CD14-positive monocyte (primary cell): ENCODE data around the gene CYFIP2. TPM values are rescaled to one million over a fixed set of nuclear protein-coding genes. Genes with fewer than 3 reads are reported as not detected.

ENCODE experiments used
- DNase-seq, 3 donors: peaks; one replicate each; pipeline ENCODE4 v3.0.0-alpha.2; 2011 to 2022
- H2AFZ ChIP-seq: 2 replicates; pipeline ENCODE4 v1.6.0; 2012; ENCODE audit warnings: mild to moderate bottlenecking, low read depth, low read length, inconsistent platforms; ENCODE audit not compliant: insufficient read depth, poor library complexity, severe bottlenecking
- H3K27ac ChIP-seq, 2 donors: 1 replicate in 1 of 2; 2 replicates in 1 of 2; pipeline ENCODE4 v1.5.1; 2012 to 2013; ENCODE audit warnings: low read length in 2 of 2, control low read depth in 1 of 2, inconsistent platforms in 1 of 2, low read depth in 1 of 2, mild to moderate bottlenecking in 1 of 2
- H3K27me3 ChIP-seq, 2 donors: one replicate each; pipeline versions ENCODE4 v1.6.0 to v1.6.1; 2011 to 2013; ENCODE audit warnings: low read length in 2 of 2; ENCODE audit not compliant: control insufficient read depth in 2 of 2, insufficient read depth in 2 of 2
- H3K36me3 ChIP-seq, 2 donors: replicated peaks in 1 of 2; 1 replicate in 1 of 2; 2 replicates in 1 of 2; pipeline versions ENCODE4 v1.5.1 to v1.6.1; 2012 to 2013; ENCODE audit warnings: low read length in 2 of 2, control low read depth in 1 of 2, inconsistent platforms in 1 of 2, mild to moderate bottlenecking in 1 of 2; ENCODE audit not compliant: insufficient read depth in 2 of 2, control insufficient read depth in 1 of 2
- H3K4me1 ChIP-seq, 2 donors: 1 replicate in 1 of 2; 2 replicates in 1 of 2; pipeline versions ENCODE4 v1.5.1 to v1.6.1; 2012 to 2013; ENCODE audit warnings: low read length in 2 of 2, control low read depth in 1 of 2, inconsistent platforms in 1 of 2, mild to moderate bottlenecking in 1 of 2, moderate library complexity in 1 of 2; ENCODE audit not compliant: insufficient read depth in 2 of 2, control insufficient read depth in 1 of 2
- H3K4me2 ChIP-seq: replicated peaks from 2 replicates; pipeline ENCODE3; 2012; ENCODE audit warnings: low read length, moderate library complexity, mild to moderate bottlenecking; ENCODE audit not compliant: poor library complexity, severe bottlenecking; ENCODE audit errors: extremely low read depth
- H3K4me3 ChIP-seq, 3 experiments: fragments of 200-600 bp in 1 of 3; sonication (generic) in 1 of 3; replicated peaks in 1 of 3; 1 replicate in 2 of 3; 2 replicates in 1 of 3; pipeline ENCODE4 v1.5.1; 2011 to 2013; ENCODE audit warnings: low read length in 3 of 3, mild to moderate bottlenecking in 3 of 3, control low read depth in 2 of 3, low read depth in 2 of 3, inconsistent platforms in 1 of 3, moderate library complexity in 1 of 3
- H3K79me2 ChIP-seq: 2 replicates; pipeline ENCODE4 v1.6.0; 2012; ENCODE audit warnings: mild to moderate bottlenecking, control low read depth, inconsistent platforms, low read length, moderate library complexity; ENCODE audit not compliant: insufficient read depth
- H3K9ac ChIP-seq: 2 replicates; pipeline ENCODE4 v1.6.0; 2017; ENCODE audit warnings: low read length, mild to moderate bottlenecking; ENCODE audit not compliant: insufficient read depth, poor library complexity, severe bottlenecking
- H3K9me3 ChIP-seq, 2 donors: replicated peaks in 1 of 2; 1 replicate in 1 of 2; 2 replicates in 1 of 2; pipeline versions ENCODE4 v1.5.1 to v1.6.1; 2012 to 2013; ENCODE audit warnings: low read length in 2 of 2, control low read depth in 1 of 2; ENCODE audit not compliant: control insufficient read depth in 1 of 2, insufficient read depth in 1 of 2
- H4K20me1 ChIP-seq: 2 replicates; pipeline ENCODE4 v1.6.0; 2012; ENCODE audit warnings: mild to moderate bottlenecking, low read length, control low read depth, moderate library complexity; ENCODE audit not compliant: insufficient read depth
- H3K27ac Mint-ChIP-seq, 7 donors: one replicate each; pipeline ENCODE4 v1.8.0; 2020; ENCODE audit warnings: mild to moderate bottlenecking in 7 of 7, mixed read lengths in 7 of 7, moderate library complexity in 6 of 7, inconsistent platforms in 2 of 7
- H3K27me3 Mint-ChIP-seq, 3 donors: one replicate each; pipeline ENCODE4 v1.8.0; 2021 to 2022; ENCODE audit warnings: low read depth in 3 of 3, mild to moderate bottlenecking in 3 of 3, mixed read lengths in 3 of 3, moderate library complexity in 3 of 3, inconsistent platforms in 1 of 3
- H3K36me3 Mint-ChIP-seq, 2 donors: one replicate each; pipeline ENCODE4 v1.8.0; 2020; ENCODE audit warnings: mixed read lengths in 2 of 2, inconsistent platforms in 1 of 2, mild to moderate bottlenecking in 1 of 2
- H3K4me1 Mint-ChIP-seq: one replicate; pipeline ENCODE4 v1.8.0; 2020; ENCODE audit warnings: mild to moderate bottlenecking, mixed read lengths
- H3K4me3 Mint-ChIP-seq, 2 donors: one replicate each; pipeline ENCODE4 v1.8.0; 2020; ENCODE audit warnings: mild to moderate bottlenecking in 2 of 2, mixed read lengths in 2 of 2, moderate library complexity in 1 of 2
- H3K9me3 Mint-ChIP-seq, 7 donors: one replicate each; pipeline ENCODE4 v1.8.0; 2020 to 2022; ENCODE audit warnings: mixed read lengths in 7 of 7, mild to moderate bottlenecking in 6 of 7, moderate library complexity in 6 of 7, inconsistent platforms in 2 of 7
- WGBS: methylation state at CpG from one replicate; pipeline ENCODE4 v1.1.5; 2013; ENCODE audit warnings: missing lambda C conversion rate; ENCODE audit not compliant: insufficient coverage; 5-methylcytosine and 5-hydroxymethylcytosine counted together
- intact Hi-C, 2 donors: fragments of 100-400 bp; cut with micrococcal nuclease; formaldehyde crosslinking; loops; one replicate each; pipeline versions ENCODE4 v1.15.0 to v1.15.1; 2023
- polyA plus RNA-seq, 3 donors: library from polyadenylated mRNA; depleted of rRNA in 1 of 3; unstranded in 2 of 3; stranded (reverse) in 1 of 3; fragments of 300-500 nt in 2 of 3; fragments of >200 nt in 1 of 3; fragmentation: Illumina TruSeq in 2 of 3; gene quantifications; 1 replicate in 2 of 3; 2 replicates in 1 of 3; pipeline ENCODE4 v1.2.3, GENCODE V29; 2012 to 2021
- TF ChIP-seq, protein P1 (sequence below): fragments of 200-600 bp; IDR thresholded peaks from one replicate; pipeline ENCODE4 v1.8.0; 2022; ENCODE audit warnings: antibody characterized with exemption, mild to moderate bottlenecking

The CYFIP2 gene
- polyA plus RNA-seq, 3 donors = 33.6 to 45.6 (median 36.0) TPM

DNA sequence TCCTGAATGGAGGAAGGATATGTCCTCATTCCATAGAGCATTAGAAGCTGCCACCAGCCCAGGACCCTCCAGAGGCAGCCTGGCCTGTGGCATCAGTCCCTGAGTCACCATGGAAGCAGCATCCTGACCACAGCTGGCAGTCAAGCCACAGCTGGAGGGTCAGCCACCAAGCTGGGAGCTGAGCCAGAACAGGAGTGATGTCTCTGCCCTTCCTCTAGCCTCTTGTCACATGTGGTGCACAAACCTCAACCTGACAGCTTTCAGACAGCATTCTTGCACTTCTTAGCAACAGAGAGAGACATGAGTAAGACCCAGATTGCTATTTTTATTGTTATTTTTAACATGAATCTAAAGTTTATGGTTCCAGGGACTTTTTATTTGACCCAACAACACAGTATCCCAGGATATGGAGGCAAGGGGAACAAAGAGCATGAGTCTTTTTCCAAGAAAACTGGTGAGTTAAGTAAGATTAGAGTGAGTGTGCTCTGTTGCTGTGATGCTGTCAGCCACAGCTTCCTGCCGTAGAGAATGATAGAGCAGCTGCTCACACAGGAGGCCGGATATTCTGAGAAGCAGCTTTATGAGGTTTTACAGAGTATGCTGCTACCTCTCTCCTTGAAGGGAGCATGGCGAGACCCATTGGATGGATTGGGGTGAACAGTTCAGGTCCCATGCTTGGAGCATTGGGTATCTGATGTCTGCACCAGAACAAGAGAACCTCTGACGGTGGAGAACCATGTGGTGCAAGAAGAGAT, 13.0 kb upstream of the CYFIP2 start:
- TF ChIP-seq, protein P1, sequence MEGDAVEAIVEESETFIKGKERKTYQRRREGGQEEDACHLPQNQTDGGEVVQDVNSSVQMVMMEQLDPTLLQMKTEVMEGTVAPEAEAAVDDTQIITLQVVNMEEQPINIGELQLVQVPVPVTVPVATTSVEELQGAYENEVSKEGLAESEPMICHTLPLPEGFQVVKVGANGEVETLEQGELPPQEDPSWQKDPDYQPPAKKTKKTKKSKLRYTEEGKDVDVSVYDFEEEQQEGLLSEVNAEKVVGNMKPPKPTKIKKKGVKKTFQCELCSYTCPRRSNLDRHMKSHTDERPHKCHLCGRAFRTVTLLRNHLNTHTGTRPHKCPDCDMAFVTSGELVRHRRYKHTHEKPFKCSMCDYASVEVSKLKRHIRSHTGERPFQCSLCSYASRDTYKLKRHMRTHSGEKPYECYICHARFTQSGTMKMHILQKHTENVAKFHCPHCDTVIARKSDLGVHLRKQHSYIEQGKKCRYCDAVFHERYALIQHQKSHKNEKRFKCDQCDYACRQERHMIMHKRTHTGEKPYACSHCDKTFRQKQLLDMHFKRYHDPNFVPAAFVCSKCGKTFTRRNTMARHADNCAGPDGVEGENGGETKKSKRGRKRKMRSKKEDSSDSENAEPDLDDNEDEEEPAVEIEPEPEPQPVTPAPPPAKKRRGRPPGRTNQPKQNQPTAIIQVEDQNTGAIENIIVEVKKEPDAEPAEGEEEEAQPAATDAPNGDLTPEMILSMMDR = no peak
- peak overlapping the region; percentile 55 for H2AFZ ChIP-seq

DNA sequence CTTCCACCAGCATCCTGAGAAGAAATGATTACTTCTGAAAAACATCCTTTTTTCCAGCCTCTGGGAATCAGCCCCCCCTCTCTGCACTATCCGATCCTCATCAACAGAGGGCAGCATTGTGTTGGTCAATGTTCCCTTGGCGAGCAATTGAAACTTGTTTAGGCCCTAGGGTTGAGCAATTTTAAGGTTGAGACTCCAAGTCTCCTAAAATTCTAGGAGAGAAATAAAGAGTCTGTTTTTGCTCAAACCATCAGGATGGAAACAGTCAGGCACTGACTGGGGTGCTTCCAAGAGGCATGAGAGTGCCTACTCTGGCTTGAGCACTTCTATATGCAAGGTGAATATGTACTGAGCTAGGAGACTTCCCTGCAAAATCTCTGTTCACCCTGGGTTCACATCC, 12.4 kb upstream of the CYFIP2 start:
- WGBS = 17% methylated on average over 1 of the region's 2 CpGs
- no peaks in the 10 kb centered on the region for H3K79me2 ChIP-seq
- intact Hi-C loops = loop anchor here (2.0 to 10.0 kb wide), 3 partner anchors 59 to 109 kb away; partner anchors contain the start of gene MED7 (in 1 of the 2)
- no peak overlapping the region for H3K9ac ChIP-seq
- H3K4me2 ChIP-seq = no peak overlapping the region
- no peaks in the 10 kb centered on the region for H3K36me3 ChIP-seq
- peaks cover 0 to 1% (median 0%) of the 10 kb centered on the region in 3 donors for H3K27me3 Mint-ChIP-seq
- peak; percentile 40 to 69 (median 59) for DNase-seq
- no peak overlapping the region for H3K4me3 Mint-ChIP-seq
- H3K4me1 ChIP-seq = peaks cover 13 to 26% of the 10 kb centered on the region in 2 donors
- no peaks in the 10 kb centered on the region for H3K36me3 Mint-ChIP-seq
- no peaks in the 10 kb centered on the region for H4K20me1 ChIP-seq
- H3K27me3 ChIP-seq = no peaks in the 10 kb centered on the region
- no peaks in the 10 kb centered on the region for H3K9me3 ChIP-seq
- H3K27ac Mint-ChIP-seq = peak overlapping the region in 1 of 7 donors; percentile 21
- peaks cover 0 to 4% (median 0%) of the 10 kb centered on the region in 7 donors for H3K9me3 Mint-ChIP-seq
- no peak overlapping the region for H3K27ac ChIP-seq
- H3K4me1 Mint-ChIP-seq = peaks cover 23% of the 10 kb centered on the region
- H3K4me3 ChIP-seq = no peak overlapping the region
- TF ChIP-seq, protein P1 = peak; percentile 99
- H2AFZ ChIP-seq = no peak overlapping the region

More for the DNA sequence above, 13.0 kb upstream of the CYFIP2 start:
- H3K27ac Mint-ChIP-seq = peak overlapping the region in 1 of 7 donors; percentile 60
- Histone ChIP-seq H3K27ac (no peak overlapping the region), H4K20me1 (no peaks in the 10 kb centered on the region), H3K79me2 (no peaks in the 10 kb centered on the region), H3K9ac (no peak overlapping the region), H3K9me3 (no peaks in the 10 kb centered on the region), H3K4me2 (no peak overlapping the region), H3K4me3 (no peak overlapping the region), H3K36me3 (no peaks in the 10 kb centered on the region), H3K4me1 (peaks cover 16 to 30% of the 10 kb centered on the region in 2 donors), H3K27me3 (no peaks in the 10 kb centered on the region)
- DNase-seq = no peak
- intact Hi-C loops = loop anchor here (2.0 to 10.0 kb wide), 3 partner anchors 59 to 108 kb away; partner anchors contain the start of gene MED7 (in 1 of the 2)
- H3K27me3 Mint-ChIP-seq = peaks cover 0 to 1% (median 0%) of the 10 kb centered on the region in 3 donors
- H3K4me1 Mint-ChIP-seq = peaks cover 26% of the 10 kb centered on the region
- no peaks in the 10 kb centered on the region for H3K36me3 Mint-ChIP-seq
- 0% methylated on average over 1 of the region's 4 CpGs for WGBS
- H3K4me3 Mint-ChIP-seq = no peak overlapping the region
- peaks cover 0 to 4% (median 0%) of the 10 kb centered on the region in 7 donors for H3K9me3 Mint-ChIP-seq
